Activated naive CD8-positive, alpha-beta T cell (primary cell): ENCODE results near the gene ZNF276.
"Not testable (repeated sequence)": the region's sequence is repeated elsewhere in the genome, so short reads cannot be mapped to it uniquely, and the experiment has no call there.

Source experiments
- H3K27ac Mint-ChIP-seq: one replicate; pipeline ENCODE4 v1.8.0; 2021; ENCODE audit warnings: mixed read lengths
- H3K27me3 Mint-ChIP-seq: one replicate; pipeline ENCODE4 v1.8.0; 2021; ENCODE audit warnings: mixed read lengths
- H3K36me3 Mint-ChIP-seq: one replicate; pipeline ENCODE4 v1.8.0; 2021; ENCODE audit warnings: mixed read lengths
- H3K4me1 Mint-ChIP-seq: one replicate; pipeline ENCODE4 v1.8.0; 2021; ENCODE audit warnings: low read depth, mixed read lengths
- H3K4me3 Mint-ChIP-seq: one replicate; pipeline ENCODE4 v1.8.0; 2021; ENCODE audit warnings: mild to moderate bottlenecking, mixed read lengths
- H3K9me3 Mint-ChIP-seq: one replicate; pipeline ENCODE4 v1.8.0; 2021; ENCODE audit warnings: low read depth, mixed read lengths

The ZNF276 gene

GRCh38 chr16:89693289-89693731 is 28.0 kb upstream of the ZNF276 start:
- Mint-ChIP-seq H3K36me3 (no peaks in the 10 kb centered on the region), H3K9me3 (no peaks in the 10 kb centered on the region), H3K4me1 (no peaks in the 10 kb centered on the region), H3K4me3 (no peak overlapping the region), H3K27ac (no peak overlapping the region), H3K27me3 (no peaks in the 10 kb centered on the region)

- peaks cover 2% of the 10 kb centered on the region for H3K4me1 Mint-ChIP-seq
- H3K27me3 Mint-ChIP-seq = no peaks in the 10 kb centered on the region
- H3K27ac Mint-ChIP-seq = no peak overlapping the region
- H3K4me3 Mint-ChIP-seq = no peak overlapping the region
- no peaks in the 10 kb centered on the region for H3K9me3 Mint-ChIP-seq
- peaks cover 2% of the 10 kb centered on the region for H3K36me3 Mint-ChIP-seq
These were observed 27.2 kb upstream of the ZNF276 start for GRCh38 chr16:89693931-89694783.

GRCh38 chr16:89694784-89695085 is 26.6 kb upstream of the ZNF276 start:
- H3K9me3 Mint-ChIP-seq, H3K27ac Mint-ChIP-seq, H3K4me3 Mint-ChIP-seq, H3K4me1 Mint-ChIP-seq, H3K27me3 Mint-ChIP-seq, H3K36me3 Mint-ChIP-seq: not testable (repeated sequence)

- Mint-ChIP-seq H3K4me3 (no peak overlapping the region), H3K27ac (no peak overlapping the region), H3K9me3 (no peaks in the 10 kb centered on the region), H3K4me1 (peaks cover 5% of the 10 kb centered on the region), H3K36me3 (peaks cover 2% of the 10 kb centered on the region), H3K27me3 (no peaks in the 10 kb centered on the region)
These were observed 26.1 kb upstream of the ZNF276 start for GRCh38 chr16:89695086-89695874.

GRCh38 chr16:89695875-89696669 is 25.3 kb upstream of the ZNF276 start:
- peaks cover 2% of the 10 kb centered on the region for H3K36me3 Mint-ChIP-seq
- H3K9me3 Mint-ChIP-seq = no peaks in the 10 kb centered on the region
- H3K27me3 Mint-ChIP-seq = no peaks in the 10 kb centered on the region
- peaks cover 5% of the 10 kb centered on the region for H3K4me1 Mint-ChIP-seq
- no peak overlapping the region for H3K4me3 Mint-ChIP-seq
- H3K27ac Mint-ChIP-seq = no peak overlapping the region

- Mint-ChIP-seq H3K4me1 (peaks cover 5% of the 10 kb centered on the region), H3K9me3 (no peaks in the 10 kb centered on the region), H3K27me3 (no peaks in the 10 kb centered on the region), H3K36me3 (peaks cover 2% of the 10 kb centered on the region), H3K4me3 (no peak overlapping the region), H3K27ac (no peak overlapping the region)
These were observed 24.6 kb upstream of the ZNF276 start for GRCh38 chr16:89696670-89697128.

GRCh38 chr16:89697161-89697615 is 24.1 kb upstream of the ZNF276 start:
- H3K4me1 Mint-ChIP-seq = peaks cover 7% of the 10 kb centered on the region
- no peaks in the 10 kb centered on the region for H3K27me3 Mint-ChIP-seq
- no peak overlapping the region for H3K4me3 Mint-ChIP-seq
- H3K36me3 Mint-ChIP-seq = peaks cover 2% of the 10 kb centered on the region
- H3K9me3 Mint-ChIP-seq = no peaks in the 10 kb centered on the region
- no peak overlapping the region for H3K27ac Mint-ChIP-seq

GRCh38 chr16:89697616-89698331 is 23.6 kb upstream of the ZNF276 start:
- Mint-ChIP-seq H3K36me3 (peaks cover 2% of the 10 kb centered on the region), H3K27me3 (no peaks in the 10 kb centered on the region), H3K4me1 (peaks cover 10% of the 10 kb centered on the region), H3K4me3 (no peak overlapping the region), H3K27ac (no peak overlapping the region), H3K9me3 (no peaks in the 10 kb centered on the region)

- not testable (repeated sequence) for H3K27me3 Mint-ChIP-seq, H3K4me1 Mint-ChIP-seq, H3K27ac Mint-ChIP-seq
These were observed 22.6 kb upstream of the ZNF276 start for GRCh38 chr16:89698717-89699116.

GRCh38 chr16:89699629-89700099 is 21.7 kb upstream of the ZNF276 start:
- H3K36me3 Mint-ChIP-seq, H3K9me3 Mint-ChIP-seq, H3K4me1 Mint-ChIP-seq, H3K27me3 Mint-ChIP-seq, H3K27ac Mint-ChIP-seq: not testable (repeated sequence)
- peak overlapping the region; percentile 6 for H3K4me3 Mint-ChIP-seq

More at GRCh38 chr16:89698717-89699116, 22.6 kb upstream of the ZNF276 start:
- not testable (repeated sequence) for H3K9me3 Mint-ChIP-seq, H3K4me3 Mint-ChIP-seq, H3K36me3 Mint-ChIP-seq

GRCh38 chr16:89700100-89700648 is 21.2 kb upstream of the ZNF276 start:
- Mint-ChIP-seq H3K9me3 (no peaks in the 10 kb centered on the region), H3K27me3 (no peaks in the 10 kb centered on the region), H3K27ac (peak overlapping the region; percentile 10), H3K36me3 (peaks cover 2% of the 10 kb centered on the region), H3K4me3 (peak overlapping the region; percentile 73), H3K4me1 (peaks cover 10% of the 10 kb centered on the region)

GRCh38 chr16:89700649-89701424 is 20.5 kb upstream of the ZNF276 start:
- Mint-ChIP-seq H3K4me3 (peak overlapping the region; percentile 77), H3K27me3 (no peaks in the 10 kb centered on the region), H3K27ac (peak overlapping the region; percentile 10), H3K36me3 (peaks cover 2% of the 10 kb centered on the region), H3K4me1 (peaks cover 11% of the 10 kb centered on the region), H3K9me3 (no peaks in the 10 kb centered on the region)
